Pancreas (tissue), 10 donors: ENCODE results near the gene MCC. TPM values are rescaled to one million over a fixed set of nuclear protein-coding genes. Genes with fewer than 3 reads are reported as not detected.

Experiments used
- ATAC-seq, 4 donors: fragments of 200-7000 bp; cut with Tn5 transposase; one replicate each; pipeline versions ENCODE4 v1.8.0 to v1.9.1; 2020; ENCODE audit warnings: mild to moderate bottlenecking in 4 of 4, moderate library complexity in 4 of 4
- DNase-seq, 6 donors: peaks; one replicate each; pipeline ENCODE4 v3.0.0-alpha.2; 2020
- FAIRE-seq: peaks from 2 replicates; lab custom pipeline; 2012; peaks lifted over from hg19 to GRCh38; lab: Jason Lieb, UNC
- H3K27ac ChIP-seq, 4 donors: fragments of 200-600 bp; sonication (generic); 1 replicate in 3 of 4; 2 replicates in 1 of 4; pipeline versions ENCODE4 v1.5.0 to v1.8.0; 2020
- H3K27me3 ChIP-seq, 4 donors: fragments of 200-600 bp; one replicate each; pipeline ENCODE4 v1.8.0; 2021
- H3K36me3 ChIP-seq, 3 donors: fragments of 200-600 bp; sonication (generic) in 1 of 3; one replicate each; pipeline versions ENCODE4 v1.5.0 to v1.8.0; 2020 to 2021
- H3K4me1 ChIP-seq, 3 donors: fragments of 200-600 bp; one replicate each; pipeline ENCODE4 v1.8.0; 2021
- H3K4me3 ChIP-seq, 4 donors: fragments of 200-600 bp; sonication (generic) in 2 of 4; one replicate each; pipeline versions ENCODE4 v1.5.0 to v1.8.0; 2020 to 2021
- H3K9me3 ChIP-seq, 4 donors: fragments of 200-600 bp; one replicate each; pipeline ENCODE4 v1.8.0; 2021
- CTCF ChIP-seq, 4 donors: fragments of 200-600 bp; sonication (generic) in 3 of 4; IDR thresholded peaks; one replicate each; pipeline versions ENCODE4 v1.5.0 to v1.8.0; 2021; ENCODE audit warnings: antibody characterized with exemption in 4 of 4
- WGBS, 2 donors: extraction: QIAGEN DNeasy Blood & Tissue Kit; methylation state at CpG; one replicate each; pipeline ENCODE4 v1.1.7; 2013; 5-methylcytosine and 5-hydroxymethylcytosine counted together
- intact Hi-C, 3 donors: fragments of 100-400 bp; cut with DNase I; formaldehyde crosslinking; loops; one replicate each; pipeline versions ENCODE4 v1.11.1 to v1.14.2; 2022
- polyA plus RNA-seq, 2 donors: library from polyadenylated mRNA; stranded (reverse); fragments of 200-250 nt; gene quantifications; one replicate each; pipeline ENCODE4 v1.2.3, GENCODE V29; 2013
- total RNA-seq, 6 donors: library from RNA; stranded (reverse); fragmentation: NEBNext Ultra II Directional in 4 of 6; extraction: Animal tissue kit (Norgen Biotek cat#: 25700) in 4 of 6; gene quantifications; one replicate each; pipeline versions ENCODE4 v1.2.1 to v1.2.4, GENCODE V29; 2021 to 2023
- donor health status: healthy with polysubstance abuse.
- donor health status: DM: no; HTN: no; CAD: no; lungs with moderate emphysema.
- donor health status: DM: no; HTN: no; CAD: no.
- donor health status: control.
- donor health status: control.
- donor health status: Bipolar disorder and iron deficiency.
- donor health status: DM: yes; HTN: yes; CAD: no.
- donor health status: DM: no; HTN: no; CAD: no.
- donor health status: DM: no; HTN: no; CAD: no.
- donor health status: DM: yes; HTN: yes; CAD: no.

MCC gene
- total and polyA plus RNA-seq, 8 donors = 1.3 to 8.3 (median 4.0) TPM

- Histone ChIP-seq H3K9me3 (no peaks in the 10 kb centered on the region), H3K27ac (no peak overlapping the region), H3K4me3 (no peak overlapping the region), H3K36me3 (no peaks in the 10 kb centered on the region), H3K27me3 (no peaks in the 10 kb centered on the region), H3K4me1 (no peaks in the 10 kb centered on the region)
- DNase-seq (no peak), FAIRE-seq (no peak), ATAC-seq (no peak)
- WGBS, 2 donors = 65 to 76% methylated on average over 1 of the region's 1 CpG
- intact Hi-C loops = no loop called here
- no peak for TF ChIP-seq CTCF (IDR thresholded peaks at IDR 0.05)
Observed at GRCh38 chr5:113234546-113234945, 253.7 kb downstream of the MCC start.

- H3K27me3 ChIP-seq = no peaks in the 10 kb centered on the region
Observed at GRCh38 chr5:113233606-113234005, 254.6 kb downstream of the MCC start.

GRCh38 chr5:113232667-113233066 lies 255.6 kb downstream of the MCC start:
- H3K27me3 ChIP-seq = no peaks in the 10 kb centered on the region
- no peak for TF ChIP-seq CTCF (IDR thresholded peaks at IDR 0.05)
- no peaks in the 10 kb centered on the region for H3K4me1 ChIP-seq
- WGBS, 2 donors = 41 to 43% methylated on average over 2 of the region's 2 CpGs
- no peak overlapping the region for H3K4me3 ChIP-seq
- H3K36me3 ChIP-seq = no peaks in the 10 kb centered on the region
- peak in 2 of 4 donors; percentile 33 to 76 for ATAC-seq
- FAIRE-seq = no peak
- no peaks in the 10 kb centered on the region for H3K9me3 ChIP-seq
- H3K27ac ChIP-seq = no peak overlapping the region
- peak in 1 of 6 donors; percentile 7 for DNase-seq
- intact Hi-C loops = no loop called here

More at GRCh38 chr5:113233606-113234005, 254.6 kb downstream of the MCC start:
- intact Hi-C loops = no loop called here
- FAIRE-seq (no peak), ATAC-seq (no peak), DNase-seq (no peak)
- Histone ChIP-seq H3K9me3 (no peaks in the 10 kb centered on the region), H3K4me1 (no peaks in the 10 kb centered on the region), H3K4me3 (no peak overlapping the region), H3K36me3 (no peaks in the 10 kb centered on the region), H3K27ac (no peak overlapping the region)
- TF ChIP-seq CTCF (IDR thresholded peaks at IDR 0.05) = no peak
- WGBS, 2 donors = 96 to 100% methylated on average over 1 of the region's 1 CpG

- no peaks in the 10 kb centered on the region for H3K4me1 ChIP-seq
- H3K27me3 ChIP-seq = no peaks in the 10 kb centered on the region
- FAIRE-seq = no peak
- intact Hi-C loops = no loop called here
- ATAC-seq = no peak
- TF ChIP-seq CTCF (IDR thresholded peaks at IDR 0.05) = no peak
- H3K36me3 ChIP-seq = no peaks in the 10 kb centered on the region
- no peak for DNase-seq
- no peak overlapping the region for H3K4me3 ChIP-seq
- H3K27ac ChIP-seq = no peak overlapping the region
- 58 to 79% methylated on average over 2 of the region's 2 CpGs for whole genome bisulfite sequencing, 2 donors
- H3K9me3 ChIP-seq = no peaks in the 10 kb centered on the region
Observed at GRCh38 chr5:113232221-113232620, 256.0 kb downstream of the MCC start.

- no peak for FAIRE-seq
- no peak for TF ChIP-seq CTCF (IDR thresholded peaks at IDR 0.05)
- intact Hi-C loops = no loop called here
Observed at GRCh38 chr5:113231653-113232000, 256.6 kb downstream of the MCC start.

More at GRCh38 chr5:113231653-113232000, 256.6 kb downstream of the MCC start:
- WGBS, 2 donors = 70 to 88% methylated on average over 1 of the region's 1 CpG
- DNase-seq = no peak
- H3K27me3 ChIP-seq = no peaks in the 10 kb centered on the region
- no peak for ATAC-seq
- H3K4me1 ChIP-seq = no peaks in the 10 kb centered on the region
- no peaks in the 10 kb centered on the region for H3K36me3 ChIP-seq
- H3K27ac ChIP-seq = no peak overlapping the region
- no peaks in the 10 kb centered on the region for H3K9me3 ChIP-seq
- no peak overlapping the region for H3K4me3 ChIP-seq
